ENCODE results near the gene CHAT.

The CHAT gene

DNA sequence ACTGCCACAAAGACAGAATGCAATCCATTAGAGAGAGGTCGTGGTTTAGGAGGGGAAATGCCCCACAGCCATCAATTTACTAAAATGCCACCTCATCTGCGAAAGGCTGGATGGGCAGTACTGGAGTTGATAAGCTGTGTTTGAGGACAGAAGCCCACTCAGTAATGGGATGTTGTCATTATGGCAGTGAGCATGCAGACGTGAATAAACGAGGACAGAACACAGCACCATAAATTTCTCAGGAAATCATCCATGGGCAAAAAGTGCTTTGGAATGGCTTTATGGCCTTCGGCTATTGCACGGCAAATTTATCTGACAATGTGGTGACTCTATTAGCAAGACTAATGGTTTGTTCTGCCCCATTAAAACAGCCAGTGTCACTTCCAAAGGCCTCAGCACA, 49.8 kb downstream of the CHAT start:
- H3K4me3 ChIP-seq (ENCODE audit: low read depth, low read length): no peak overlapping the region
- TF ChIP-seq, protein P1, sequence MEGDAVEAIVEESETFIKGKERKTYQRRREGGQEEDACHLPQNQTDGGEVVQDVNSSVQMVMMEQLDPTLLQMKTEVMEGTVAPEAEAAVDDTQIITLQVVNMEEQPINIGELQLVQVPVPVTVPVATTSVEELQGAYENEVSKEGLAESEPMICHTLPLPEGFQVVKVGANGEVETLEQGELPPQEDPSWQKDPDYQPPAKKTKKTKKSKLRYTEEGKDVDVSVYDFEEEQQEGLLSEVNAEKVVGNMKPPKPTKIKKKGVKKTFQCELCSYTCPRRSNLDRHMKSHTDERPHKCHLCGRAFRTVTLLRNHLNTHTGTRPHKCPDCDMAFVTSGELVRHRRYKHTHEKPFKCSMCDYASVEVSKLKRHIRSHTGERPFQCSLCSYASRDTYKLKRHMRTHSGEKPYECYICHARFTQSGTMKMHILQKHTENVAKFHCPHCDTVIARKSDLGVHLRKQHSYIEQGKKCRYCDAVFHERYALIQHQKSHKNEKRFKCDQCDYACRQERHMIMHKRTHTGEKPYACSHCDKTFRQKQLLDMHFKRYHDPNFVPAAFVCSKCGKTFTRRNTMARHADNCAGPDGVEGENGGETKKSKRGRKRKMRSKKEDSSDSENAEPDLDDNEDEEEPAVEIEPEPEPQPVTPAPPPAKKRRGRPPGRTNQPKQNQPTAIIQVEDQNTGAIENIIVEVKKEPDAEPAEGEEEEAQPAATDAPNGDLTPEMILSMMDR (IDR thresholded peaks at IDR 0.05; ENCODE audit: low read depth, low read length): no peak
- no peak for DNase-seq (ENCODE audit: low read depth, low spot score)
- in situ Hi-C loops (cut with HindIII; ENCODE audit: low sequenced_read_pairs): no loop called here

DNA sequence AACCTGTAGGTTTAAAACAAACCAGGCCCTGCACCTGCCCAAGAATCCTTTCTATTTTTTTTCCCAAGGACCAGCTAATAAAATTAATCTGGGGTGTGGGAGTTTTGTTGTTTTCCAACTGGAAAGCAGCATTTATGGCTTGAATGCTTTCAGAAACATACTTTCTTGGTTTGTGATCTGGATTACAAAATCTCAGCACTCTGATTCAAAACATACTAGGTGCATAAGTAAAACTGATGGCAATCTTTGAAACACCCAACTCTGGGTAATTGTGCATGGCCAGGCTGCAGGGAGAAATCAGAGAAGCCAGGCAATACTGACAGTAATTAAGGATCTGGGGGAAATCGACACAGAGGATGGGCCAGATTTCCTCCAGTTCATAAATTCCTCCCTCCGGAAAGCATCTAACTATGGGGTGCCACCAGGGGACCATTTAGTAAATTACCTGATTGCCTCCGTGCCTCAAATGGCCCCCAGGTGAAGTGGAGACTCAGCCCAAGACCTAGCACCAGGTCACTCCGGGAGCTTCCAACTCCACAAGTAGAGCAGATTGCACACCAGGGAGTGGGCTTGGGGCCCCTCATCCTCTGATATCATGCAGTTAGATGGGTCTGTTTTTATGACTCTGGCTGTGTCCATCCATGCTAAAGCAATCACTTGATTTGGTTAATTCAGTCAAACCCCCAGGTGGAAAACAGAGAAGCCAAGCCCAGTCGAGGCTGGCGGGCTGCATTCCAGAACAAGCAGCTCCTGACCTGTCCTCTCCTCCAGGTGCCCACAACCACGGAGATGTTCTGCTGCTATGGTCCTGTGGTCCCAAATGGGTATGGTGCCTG, 50.4 kb downstream of the CHAT start:
- no peak for DNase-seq (ENCODE audit: low read depth, low spot score)
- in situ Hi-C loops (cut with HindIII; ENCODE audit: low sequenced_read_pairs): no loop called here
- TF ChIP-seq, protein P1 (IDR thresholded peaks at IDR 0.05; ENCODE audit: low read depth, low read length): no peak
- no peak overlapping the region for H3K4me3 ChIP-seq (ENCODE audit: low read depth, low read length)

DNA sequence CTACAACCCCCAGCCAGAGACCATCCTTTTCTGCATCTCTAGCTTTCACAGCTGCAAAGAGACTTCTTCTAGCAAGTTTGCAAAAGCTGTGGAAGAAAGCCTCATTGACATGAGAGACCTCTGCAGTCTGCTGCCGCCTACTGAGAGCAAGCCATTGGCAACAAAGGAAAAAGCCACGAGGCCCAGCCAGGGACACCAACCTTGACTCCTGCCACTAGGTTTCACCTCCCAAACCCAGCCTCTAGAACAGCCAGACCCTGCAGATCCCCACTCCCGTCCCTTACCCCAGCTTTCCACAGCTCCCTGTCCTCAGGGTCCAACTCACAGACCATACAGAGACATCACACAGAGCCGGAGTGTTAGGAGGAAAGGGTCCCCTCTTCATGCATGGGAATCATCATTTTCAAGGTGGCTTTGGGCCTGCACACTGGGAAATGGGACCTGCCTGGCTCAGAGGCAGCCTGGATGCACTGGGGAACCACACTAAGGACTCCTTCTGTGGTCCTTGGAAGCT, 51.1 kb downstream of the CHAT start:
- in situ Hi-C loops (cut with HindIII; ENCODE audit: low sequenced_read_pairs): no loop called here
- TF ChIP-seq, protein P1 (IDR thresholded peaks at IDR 0.05; ENCODE audit: low read depth, low read length): no peak
- DNase-seq (ENCODE audit: low read depth, low spot score): no peak
- no peak overlapping the region for H3K4me3 ChIP-seq (ENCODE audit: low read depth, low read length)

DNA sequence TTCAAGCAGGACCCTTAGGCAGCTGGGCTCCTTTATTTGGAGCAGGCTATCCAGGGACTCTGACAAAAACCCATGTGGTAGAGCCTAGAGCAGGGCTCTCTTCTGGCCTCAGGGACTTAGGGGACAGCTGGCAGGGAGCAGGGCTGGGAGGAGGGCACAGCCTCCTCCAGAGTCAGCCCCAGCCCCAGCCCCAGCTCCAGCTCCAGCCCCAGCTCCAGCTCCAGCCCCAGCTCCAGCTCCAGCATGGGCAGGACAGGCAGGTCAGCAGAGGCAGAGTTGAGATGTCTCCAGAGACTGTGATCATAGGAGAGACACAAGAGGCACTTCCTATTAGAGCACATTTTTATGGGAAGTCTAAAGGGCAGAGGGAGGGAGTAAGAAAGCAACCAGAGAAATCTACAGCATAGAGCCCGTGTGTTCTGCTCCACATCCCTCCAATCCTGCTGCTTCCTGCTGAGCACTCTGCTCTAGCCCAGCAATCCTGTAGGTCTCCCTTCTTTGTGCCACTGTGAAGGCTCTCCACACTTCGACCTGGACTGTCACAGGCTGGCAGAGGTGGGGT, 52.3 kb downstream of the CHAT start:
- TF ChIP-seq, protein P1 (IDR thresholded peaks at IDR 0.05; ENCODE audit: low read depth, low read length): no peak
- H3K4me3 ChIP-seq (ENCODE audit: low read depth, low read length): no peak overlapping the region
- in situ Hi-C loops (cut with HindIII; ENCODE audit: low sequenced_read_pairs): no loop called here
- DNase-seq (ENCODE audit: low read depth, low spot score): no peak

DNA sequence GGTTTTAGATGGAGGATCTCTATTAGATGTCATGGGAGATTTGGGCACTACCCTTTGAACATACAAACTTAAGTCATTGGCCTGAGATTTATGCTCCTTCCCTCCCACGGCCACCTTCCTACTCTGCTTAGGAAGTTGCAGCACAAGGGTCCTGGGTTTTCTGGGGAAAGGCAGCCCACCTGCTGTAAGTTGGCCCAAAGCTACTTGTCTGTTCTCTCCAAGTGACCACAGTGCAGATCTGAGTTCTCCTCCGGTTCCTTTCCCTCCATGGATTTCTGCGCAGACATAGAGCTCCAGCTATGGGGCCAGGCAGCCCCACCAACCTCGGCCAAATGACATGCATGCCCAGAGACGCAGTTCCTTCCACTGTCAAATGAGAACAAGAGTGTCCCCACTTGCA, 52.8 kb downstream of the CHAT start:
- TF ChIP-seq, protein P1 (IDR thresholded peaks at IDR 0.05; ENCODE audit: low read depth, low read length): no peak
- no peak overlapping the region for H3K4me3 ChIP-seq (ENCODE audit: low read depth, low read length)
- in situ Hi-C loops (cut with HindIII; ENCODE audit: low sequenced_read_pairs): no loop called here
- DNase-seq (ENCODE audit: low read depth, low spot score): no peak

DNA sequence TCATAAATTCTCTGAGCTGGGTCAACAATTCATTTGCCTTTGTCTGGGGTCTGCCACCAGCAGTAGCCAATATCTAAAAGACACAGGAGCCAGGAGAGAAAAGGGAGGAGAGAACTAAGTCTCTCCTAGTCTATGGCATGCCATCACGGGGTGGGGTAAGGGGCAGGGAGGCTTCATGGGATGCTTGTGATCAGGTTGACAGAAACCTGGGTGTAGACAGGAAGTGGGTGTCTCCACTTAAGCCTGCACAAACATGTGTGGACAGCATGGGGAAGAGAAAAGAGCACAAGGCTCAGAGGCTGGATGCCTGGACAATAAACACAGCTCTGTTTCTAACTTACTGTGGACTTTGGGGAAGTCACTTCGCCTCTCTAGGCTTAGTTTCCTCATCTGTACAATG, 54.2 kb downstream of the CHAT start:
- H3K4me3 ChIP-seq (ENCODE audit: low read depth, low read length): no peak overlapping the region
- in situ Hi-C loops (cut with HindIII; ENCODE audit: low sequenced_read_pairs): no loop called here
- TF ChIP-seq, protein P1 (IDR thresholded peaks at IDR 0.05; ENCODE audit: low read depth, low read length): no peak
- no peak for DNase-seq (ENCODE audit: low read depth, low spot score)

Measured in astrocyte of the spinal cord (primary cell).